Measurements from ENCODE around the gene ADSL. TPM values are rescaled to one million over a fixed set of nuclear protein-coding genes. Genes with fewer than 3 reads are reported as not detected.
A peak's percentile ranks its signal among the peaks of the same experiment; 100 is the strongest.

ADSL gene
- total RNA-seq, 4 donors from 2014 or later: 32.0 to 98.1 (median 77.8) TPM

DNA sequence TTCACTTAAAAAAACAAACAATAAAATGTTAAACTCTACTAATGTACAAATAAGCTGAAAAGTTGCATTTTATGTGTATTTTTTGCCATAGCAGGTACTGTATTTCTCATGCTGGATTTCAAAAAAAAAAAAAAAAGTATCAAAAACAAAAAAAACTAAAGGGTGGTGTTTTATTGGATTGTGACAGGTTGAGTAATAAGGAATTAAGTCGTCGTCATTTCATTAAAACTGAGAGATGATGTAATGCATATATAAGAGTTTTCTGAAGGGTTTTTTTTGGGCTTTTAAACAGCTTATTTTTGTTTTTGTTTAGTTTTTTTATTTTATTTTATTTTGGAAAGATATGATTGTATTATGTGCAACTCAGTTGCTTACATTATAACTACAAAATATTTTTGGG is 10.9 kb upstream of the ADSL start:
- no peaks in the 10 kb centered on the region for H3K9me3 ChIP-seq
- peaks cover 0 to 18% (median 4%) of the 10 kb centered on the region in 3 donors for H3K4me1 ChIP-seq
- no peaks in the 10 kb centered on the region for H3K27me3 ChIP-seq
- TF ChIP-seq CTCF (IDR thresholded peaks at IDR 0.05): no peak
- no peak for TF ChIP-seq POLR2A (IDR thresholded peaks at IDR 0.05)
- DNase-seq: no peak
- H3K27ac ChIP-seq: peak overlapping the region in 1 of 4 donors; percentile 9
- H3K4me3 ChIP-seq: no peak overlapping the region
- H3K36me3 ChIP-seq: peaks cover 0 to 32% (median 0%) of the 10 kb centered on the region in 3 donors
- WGBS, 2 donors: 24 to 31% methylated on average over 2 of the region's 2 CpGs
- intact Hi-C loops (cut with DNase I): no loop called here

- Histone ChIP-seq H3K9me3 (no peaks in the 10 kb centered on the region), H3K4me3 (no peak overlapping the region), H3K27me3 (no peaks in the 10 kb centered on the region), H3K4me1 (peaks cover 0 to 5% (median under 1%) of the 10 kb centered on the region in 3 donors), H3K27ac (no peak overlapping the region), H3K36me3 (peaks cover 0 to 9% (median 0%) of the 10 kb centered on the region in 3 donors)
- intact Hi-C loops (cut with DNase I): loop anchor here (10.0 kb wide), 1 partner anchor 795 kb away; no protein-coding TSS in a partner anchor
- 94 to 98% methylated on average over 3 to 5 of the region's 5 CpGs for WGBS, 2 donors
- DNase-seq: no peak
- TF ChIP-seq CTCF (IDR thresholded peaks at IDR 0.05) (no peak), POLR2A (IDR thresholded peaks at IDR 0.05) (no peak)
Observed at GRCh38 chr22:40340044-40340443, 6.3 kb upstream of the ADSL start.

DNA sequence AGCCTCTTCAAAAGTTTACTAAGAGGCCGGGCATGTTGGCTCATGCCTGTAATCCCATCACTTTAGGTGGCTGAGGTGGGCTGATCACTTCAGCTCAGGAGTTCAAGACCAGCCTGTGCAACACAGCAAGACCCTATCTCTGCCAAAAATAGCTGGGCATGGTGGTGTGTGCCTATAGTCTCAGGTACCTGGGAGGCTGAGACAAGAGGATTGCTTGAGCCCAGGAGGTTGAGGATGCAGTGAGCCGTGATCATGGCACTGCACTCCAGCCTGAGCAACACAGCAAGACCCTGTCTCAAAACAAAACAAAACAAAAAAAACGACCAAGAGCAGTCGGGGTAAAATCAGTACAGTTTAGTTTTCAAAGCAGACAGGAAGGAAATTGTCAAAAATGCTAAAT is 4.7 kb upstream of the ADSL start:
- Histone ChIP-seq H3K36me3 (peaks cover 0 to 3% (median 0%) of the 10 kb centered on the region in 3 donors), H3K4me1 (peaks cover 0 to 11% (median 6%) of the 10 kb centered on the region in 3 donors), H3K27me3 (no peaks in the 10 kb centered on the region), H3K4me3 (no peak overlapping the region), H3K27ac (no peak overlapping the region), H3K9me3 (no peaks in the 10 kb centered on the region)
- TF ChIP-seq CTCF (IDR thresholded peaks at IDR 0.05) (no peak), POLR2A (IDR thresholded peaks at IDR 0.05) (no peak)
- 23 to 45% methylated on average over 3 to 4 of the region's 4 CpGs for WGBS, 2 donors
- intact Hi-C loops (cut with DNase I): loop anchor here (10.0 kb wide), 1 partner anchor 797 kb away; no protein-coding TSS in a partner anchor
- DNase-seq: no peak

GRCh38 chr22:40342521-40342920 is 3.8 kb upstream of the ADSL start:
- H3K4me3 ChIP-seq: no peak overlapping the region
- intact Hi-C loops (cut with DNase I): loop anchor here (10.0 kb wide), 1 partner anchor 798 kb away; no protein-coding TSS in a partner anchor
- peaks cover 6 to 19% (median 12%) of the 10 kb centered on the region in 3 donors for H3K4me1 ChIP-seq
- H3K9me3 ChIP-seq: no peaks in the 10 kb centered on the region
- no peak overlapping the region for H3K27ac ChIP-seq
- H3K27me3 ChIP-seq: no peaks in the 10 kb centered on the region
- no peak for DNase-seq
- TF ChIP-seq CTCF (IDR thresholded peaks at IDR 0.05) (no peak), POLR2A (IDR thresholded peaks at IDR 0.05) (no peak)
- H3K36me3 ChIP-seq: no peaks in the 10 kb centered on the region
- 36 to 42% methylated on average over 9 of the region's 9 CpGs for WGBS, 2 donors

DNA sequence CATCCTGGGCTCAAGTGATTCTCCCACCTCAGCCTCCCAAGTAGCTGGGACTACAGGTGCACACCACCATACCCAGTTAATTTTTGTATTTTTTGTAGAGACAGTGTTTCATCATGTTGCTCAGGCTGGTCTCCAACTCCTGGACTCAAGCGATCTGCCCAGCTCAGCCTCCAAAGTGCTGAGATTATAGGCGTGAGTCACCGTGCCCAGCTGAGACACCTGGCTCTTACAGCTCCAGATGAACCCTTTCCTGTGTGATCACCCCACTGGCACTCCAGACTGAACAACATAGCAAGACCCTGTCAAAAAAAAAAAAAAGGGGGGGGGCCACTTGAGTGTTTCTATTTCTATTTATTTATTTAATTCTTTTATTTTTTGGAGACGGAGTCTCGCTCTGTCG is 1.0 kb upstream of the ADSL start:
- peak overlapping the region; percentile 50 to 85 (median 66) for H3K4me3 ChIP-seq
- H3K4me1 ChIP-seq: peaks cover 15 to 36% (median 20%) of the 10 kb centered on the region in 3 donors
- peaks cover 0 to 21% (median 5%) of the 10 kb centered on the region in 3 donors for H3K36me3 ChIP-seq
- no peak for DNase-seq
- peak overlapping the region in 3 of 4 donors; percentile 79 to 92 (median 88) for H3K27ac ChIP-seq
- TF ChIP-seq POLR2A (IDR thresholded peaks at IDR 0.05) (no peak), CTCF (IDR thresholded peaks at IDR 0.05) (no peak)
- WGBS, 2 donors: 54 to 73% methylated on average over 6 of the region's 6 CpGs
- H3K9me3 ChIP-seq: no peaks in the 10 kb centered on the region
- intact Hi-C loops (cut with DNase I): loop anchor here (5.0 to 10.0 kb wide), 2 partner anchors 303 to 800 kb away; no protein-coding TSS in a partner anchor
- H3K27me3 ChIP-seq: no peaks in the 10 kb centered on the region
